Measurements from ENCODE around the gene CCL15.

Gene CCL15

GRCh38 chr17:35969558-35970380 is 31.6 kb downstream of the CCL15 start:
- Histone ChIP-seq H3K27ac (ENCODE audit: low read length) (no peak overlapping the region), H3K9me3 (ENCODE audit: insufficient read depth, low read depth, low read length) (no peaks in the 10 kb centered on the region), H3K9ac (ENCODE audit: low read depth, low read length) (no peak overlapping the region), H3K36me3 (ENCODE audit: insufficient read depth, low read depth, low read length) (no peaks in the 10 kb centered on the region), H3K4me1 (ENCODE audit: insufficient read depth, low read length) (no peaks in the 10 kb centered on the region), H3K4me3 (ENCODE audit: low read length) (no peak overlapping the region), H3K27me3 (ENCODE audit: insufficient read depth, low read length) (no peaks in the 10 kb centered on the region)

GRCh38 chr17:35968520-35969054 is 32.8 kb downstream of the CCL15 start:
- Histone ChIP-seq H3K36me3 (ENCODE audit: insufficient read depth, low read depth, low read length) (no peaks in the 10 kb centered on the region), H3K9me3 (ENCODE audit: insufficient read depth, low read depth, low read length) (no peaks in the 10 kb centered on the region), H3K27me3 (ENCODE audit: insufficient read depth, low read length) (no peaks in the 10 kb centered on the region), H3K9ac (ENCODE audit: low read depth, low read length) (no peak overlapping the region), H3K27ac (ENCODE audit: low read length) (no peak overlapping the region), H3K4me1 (ENCODE audit: insufficient read depth, low read length) (no peaks in the 10 kb centered on the region), H3K4me3 (ENCODE audit: low read length) (no peak overlapping the region)

GRCh38 chr17:35965272-35965671 is 36.1 kb downstream of the CCL15 start:
- no peaks in the 10 kb centered on the region for H3K4me1 ChIP-seq (ENCODE audit: insufficient read depth, low read length)
- H3K4me3 ChIP-seq (ENCODE audit: low read length), result no peak overlapping the region
- no peak overlapping the region for H3K27ac ChIP-seq (ENCODE audit: low read length)
- no peak overlapping the region for H3K9ac ChIP-seq (ENCODE audit: low read depth, low read length)
- H3K9me3 ChIP-seq (ENCODE audit: insufficient read depth, low read depth, low read length), result no peaks in the 10 kb centered on the region
- H3K27me3 ChIP-seq (ENCODE audit: insufficient read depth, low read length), result no peaks in the 10 kb centered on the region
- no peaks in the 10 kb centered on the region for H3K36me3 ChIP-seq (ENCODE audit: insufficient read depth, low read depth, low read length)

- no peak overlapping the region for H3K4me3 ChIP-seq (ENCODE audit: low read length)
- no peak overlapping the region for H3K9ac ChIP-seq (ENCODE audit: low read depth, low read length)
- no peak overlapping the region for H3K27ac ChIP-seq (ENCODE audit: low read length)
- no peaks in the 10 kb centered on the region for H3K36me3 ChIP-seq (ENCODE audit: insufficient read depth, low read depth, low read length)
- H3K27me3 ChIP-seq (ENCODE audit: insufficient read depth, low read length), result no peaks in the 10 kb centered on the region
- no peaks in the 10 kb centered on the region for H3K9me3 ChIP-seq (ENCODE audit: insufficient read depth, low read depth, low read length)
- H3K4me1 ChIP-seq (ENCODE audit: insufficient read depth, low read length), result no peaks in the 10 kb centered on the region
Observed at GRCh38 chr17:35963663-35964062, 37.7 kb downstream of the CCL15 start.

- Histone ChIP-seq H3K27me3 (ENCODE audit: insufficient read depth, low read length) (no peaks in the 10 kb centered on the region), H3K4me1 (ENCODE audit: insufficient read depth, low read length) (no peaks in the 10 kb centered on the region), H3K27ac (ENCODE audit: low read length) (no peak overlapping the region), H3K36me3 (ENCODE audit: insufficient read depth, low read depth, low read length) (no peaks in the 10 kb centered on the region), H3K4me3 (ENCODE audit: low read length) (no peak overlapping the region), H3K9ac (ENCODE audit: low read depth, low read length) (no peak overlapping the region), H3K9me3 (ENCODE audit: insufficient read depth, low read depth, low read length) (no peaks in the 10 kb centered on the region)
Observed at GRCh38 chr17:35953720-35954119, 47.6 kb downstream of the CCL15 start.

GRCh38 chr17:35949401-35949800 is 52.0 kb downstream of the CCL15 start:
- Histone ChIP-seq H3K36me3 (ENCODE audit: insufficient read depth, low read depth, low read length) (no peaks in the 10 kb centered on the region), H3K4me3 (ENCODE audit: low read length) (no peak overlapping the region), H3K4me1 (ENCODE audit: insufficient read depth, low read length) (no peaks in the 10 kb centered on the region), H3K9me3 (ENCODE audit: insufficient read depth, low read depth, low read length) (no peaks in the 10 kb centered on the region), H3K27ac (ENCODE audit: low read length) (no peak overlapping the region), H3K9ac (ENCODE audit: low read depth, low read length) (no peak overlapping the region), H3K27me3 (ENCODE audit: insufficient read depth, low read length) (no peaks in the 10 kb centered on the region)

- Histone ChIP-seq H3K36me3 (ENCODE audit: insufficient read depth, low read depth, low read length) (no peaks in the 10 kb centered on the region), H3K9ac (ENCODE audit: low read depth, low read length) (no peak overlapping the region), H3K27me3 (ENCODE audit: insufficient read depth, low read length) (no peaks in the 10 kb centered on the region), H3K4me3 (ENCODE audit: low read length) (no peak overlapping the region), H3K9me3 (ENCODE audit: insufficient read depth, low read depth, low read length) (no peaks in the 10 kb centered on the region), H3K27ac (ENCODE audit: low read length) (no peak overlapping the region), H3K4me1 (ENCODE audit: insufficient read depth, low read length) (no peaks in the 10 kb centered on the region)
Observed at GRCh38 chr17:35948092-35948491, 53.3 kb downstream of the CCL15 start.
